Cardiac muscle cell (in vitro differentiated cells and primary cell): ENCODE results near the gene ARMCX1. TPM values are rescaled to one million over a fixed set of nuclear protein-coding genes. Genes with fewer than 3 reads are reported as not detected.
"Not testable (repeated sequence)": the region's sequence is repeated elsewhere in the genome, so short reads cannot be mapped to it uniquely, and the experiment has no call there.

Experiments used
- DNase-seq, 2 donors: peaks; one replicate each; pipeline versions ENCODE4 v3.0.0 to v3.0.0-alpha.2; 2010 to 2017; ENCODE audit warnings: low read depth in 1 of 2, low spot score in 1 of 2
- H3K27ac ChIP-seq: fragments of 200-600 bp; sonication (generic); 2 replicates; pipeline ENCODE4 v1.5.1; 2016
- H3K27me3 ChIP-seq: fragments of 200-600 bp; sonication (generic); 2 replicates; pipeline ENCODE4 v1.6.0; 2016; ENCODE audit warnings: control low read depth
- H3K36me3 ChIP-seq: fragments of 200-600 bp; sonication (generic); 2 replicates; pipeline ENCODE4 v1.5.1; 2016; ENCODE audit warnings: control low read depth
- H3K4me1 ChIP-seq: fragments of 200-600 bp; sonication (generic); 2 replicates; pipeline ENCODE4 v1.8.1; 2017; ENCODE audit warnings: low read depth, mild to moderate bottlenecking, mixed run types
- H3K4me3 ChIP-seq: fragments of 200-600 bp; sonication (generic); 2 replicates; pipeline ENCODE4 v1.5.1; 2016; ENCODE audit warnings: mild to moderate bottlenecking
- H3K9me3 ChIP-seq: fragments of 200-600 bp; sonication (generic); 2 replicates; pipeline ENCODE4 v1.5.1; 2017; ENCODE audit warnings: low read depth, mild to moderate bottlenecking, control low read depth
- CTCF ChIP-seq: IDR thresholded peaks from 2 replicates; pipeline ENCODE4 v1.5.1; 2012; ENCODE audit warnings: low read depth, mild to moderate bottlenecking, low read length
- polyA plus RNA-seq: library from polyadenylated mRNA; unstranded; fragments of >200 nt; fragmentation: Nextera tagmentation; extraction: Ambion mirVana; gene quantifications from 2 replicates; pipeline ENCODE4 v1.2.1, GENCODE V29; 2016
- total RNA-seq: library from RNA; depleted of rRNA; stranded (reverse); fragments of >200 nt; gene quantifications from 2 replicates; pipeline ENCODE4 v1.2.3, GENCODE V29; 2016

The ARMCX1 gene
- total RNA-seq = 33.8 and 40.8 TPM in 2 replicates
- polyA plus RNA-seq = 32.2 and 45.3 TPM in 2 replicates

GRCh38 chrX:101550362-101550750, at the start of gene ARMCX1:
TSS of gene ARMCX1 (plus strand) at chrX:101550547. CDS start at chrX:101552931, 2,384 bp downstream.
- H3K27ac ChIP-seq = peak within 1 kb of the TSS; percentile 89
- peak; percentile 50 to 88 for DNase-seq

GRCh38 chrX:101502929-101503328, 47.4 kb upstream of the ARMCX1 start:
- H3K27ac ChIP-seq, H3K27me3 ChIP-seq, H3K4me3 ChIP-seq, DNase-seq, H3K36me3 ChIP-seq, H3K4me1 ChIP-seq, H3K9me3 ChIP-seq: not testable (repeated sequence)

More at GRCh38 chrX:101550362-101550750, at the start of gene ARMCX1:
- TF ChIP-seq CTCF = no peak
- H3K27me3 ChIP-seq = no peaks in the 10 kb centered on the region
- H3K4me3 ChIP-seq = peak within 1 kb of the TSS; percentile 37
- no peaks in the 10 kb centered on the region for H3K36me3 ChIP-seq
- no peaks in the 10 kb centered on the region for H3K9me3 ChIP-seq
- H3K4me1 ChIP-seq = no peaks in the 10 kb centered on the region

GRCh38 chrX:101507372-101507771, 43.0 kb upstream of the ARMCX1 start:
- DNase-seq = no peak
- Histone ChIP-seq H3K27ac (no peak overlapping the region), H3K27me3 (no peaks in the 10 kb centered on the region)

GRCh38 chrX:101507986-101508385, 42.4 kb upstream of the ARMCX1 start:
- Histone ChIP-seq H3K4me1 (no peaks in the 10 kb centered on the region), H3K27me3 (no peaks in the 10 kb centered on the region), H3K27ac (no peak overlapping the region), H3K36me3 (peaks cover 4% of the 10 kb centered on the region), H3K4me3 (no peak overlapping the region), H3K9me3 (peaks cover 3% of the 10 kb centered on the region)
- no peak for DNase-seq
- no peak for TF ChIP-seq CTCF

More at GRCh38 chrX:101507372-101507771, 43.0 kb upstream of the ARMCX1 start:
- peaks cover 3% of the 10 kb centered on the region for H3K9me3 ChIP-seq
- TF ChIP-seq CTCF = no peak
- no peaks in the 10 kb centered on the region for H3K4me1 ChIP-seq
- no peak overlapping the region for H3K4me3 ChIP-seq
- peaks cover 4% of the 10 kb centered on the region for H3K36me3 ChIP-seq

- Histone ChIP-seq H3K36me3 (no peaks in the 10 kb centered on the region), H3K9me3 (no peaks in the 10 kb centered on the region), H3K27me3 (no peaks in the 10 kb centered on the region), H3K4me1 (no peaks in the 10 kb centered on the region), H3K4me3 (no peak overlapping the region), H3K27ac (no peak overlapping the region)
- TF ChIP-seq CTCF = no peak
- no peak for DNase-seq
Observed at GRCh38 chrX:101530944-101531343, 19.4 kb upstream of the ARMCX1 start.

GRCh38 chrX:101539116-101539515, 11.2 kb upstream of the ARMCX1 start:
- no peaks in the 10 kb centered on the region for H3K9me3 ChIP-seq
- no peak for TF ChIP-seq CTCF
- DNase-seq = no peak
- no peaks in the 10 kb centered on the region for H3K36me3 ChIP-seq
- H3K4me1 ChIP-seq = no peaks in the 10 kb centered on the region
- H3K27ac ChIP-seq = no peak overlapping the region
- H3K27me3 ChIP-seq = no peaks in the 10 kb centered on the region
- H3K4me3 ChIP-seq = no peak overlapping the region
